Gastroesophageal sphincter (tissue), 3 donors: ENCODE data around the gene TPRA1.

Experiments used
- EP300 ChIP-seq: sonication (generic); formaldehyde crosslinking; IDR thresholded peaks from one replicate; pipeline ENCODE4 v1.6.1; 2017; ENCODE audit warnings: antibody characterized with exemption, mild to moderate bottlenecking
- POLR2A ChIP-seq, 2 donors: fragments of 450-650 bp; IDR thresholded peaks; one replicate each; pipeline ENCODE4 v1.6.1; 2017; ENCODE audit warnings: antibody characterized with exemption in 2 of 2, mild to moderate bottlenecking in 2 of 2, moderate library complexity in 1 of 2
- POLR2AphosphoS5 ChIP-seq: sonication (generic); formaldehyde crosslinking; IDR thresholded peaks from one replicate; pipeline ENCODE4 v1.6.1; 2017; ENCODE audit warnings: antibody characterized with exemption
- TF ChIP-seq, protein P1 (sequence below), 4 experiments: fragments of 200-600 bp in 2 of 4; fragments of 450-650 bp in 2 of 4; sonication (generic) in 1 of 4; IDR thresholded peaks; one replicate each; pipeline ENCODE4 v1.5.1; 2017 to 2019; ENCODE audit warnings: antibody characterized with exemption in 4 of 4, mild to moderate bottlenecking in 2 of 4, moderate library complexity in 2 of 4

DNA sequence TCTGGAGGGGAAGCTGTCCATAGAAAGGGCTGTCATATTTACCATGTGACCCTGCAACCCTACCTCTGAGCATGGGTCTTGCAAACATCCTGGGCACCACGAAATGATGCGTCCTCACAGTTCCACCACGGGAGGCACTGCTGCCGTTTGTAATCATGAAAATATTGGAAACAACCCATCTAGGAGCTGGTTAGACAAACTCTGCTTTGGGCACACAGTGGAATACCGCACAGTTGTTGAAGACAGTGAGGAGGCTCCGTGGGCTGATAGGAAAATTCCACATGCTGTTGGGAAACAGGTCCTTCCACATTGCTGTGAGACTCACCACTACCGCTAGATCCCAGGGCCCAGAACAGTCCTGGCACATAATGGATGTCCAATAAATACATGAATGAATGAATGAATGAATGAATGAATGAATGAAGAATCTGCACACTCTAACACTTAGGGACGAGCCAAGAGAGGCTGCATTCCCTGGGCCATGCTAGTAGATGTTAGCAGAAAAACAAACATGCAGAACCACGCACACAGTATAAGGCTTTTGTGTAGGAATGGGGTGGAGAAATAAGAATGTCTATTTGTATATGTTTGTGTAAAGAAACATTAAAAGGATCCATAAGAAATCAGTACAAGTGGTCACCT, 40.6 kb downstream of the TPRA1 start:
- TF ChIP-seq, protein P1, sequence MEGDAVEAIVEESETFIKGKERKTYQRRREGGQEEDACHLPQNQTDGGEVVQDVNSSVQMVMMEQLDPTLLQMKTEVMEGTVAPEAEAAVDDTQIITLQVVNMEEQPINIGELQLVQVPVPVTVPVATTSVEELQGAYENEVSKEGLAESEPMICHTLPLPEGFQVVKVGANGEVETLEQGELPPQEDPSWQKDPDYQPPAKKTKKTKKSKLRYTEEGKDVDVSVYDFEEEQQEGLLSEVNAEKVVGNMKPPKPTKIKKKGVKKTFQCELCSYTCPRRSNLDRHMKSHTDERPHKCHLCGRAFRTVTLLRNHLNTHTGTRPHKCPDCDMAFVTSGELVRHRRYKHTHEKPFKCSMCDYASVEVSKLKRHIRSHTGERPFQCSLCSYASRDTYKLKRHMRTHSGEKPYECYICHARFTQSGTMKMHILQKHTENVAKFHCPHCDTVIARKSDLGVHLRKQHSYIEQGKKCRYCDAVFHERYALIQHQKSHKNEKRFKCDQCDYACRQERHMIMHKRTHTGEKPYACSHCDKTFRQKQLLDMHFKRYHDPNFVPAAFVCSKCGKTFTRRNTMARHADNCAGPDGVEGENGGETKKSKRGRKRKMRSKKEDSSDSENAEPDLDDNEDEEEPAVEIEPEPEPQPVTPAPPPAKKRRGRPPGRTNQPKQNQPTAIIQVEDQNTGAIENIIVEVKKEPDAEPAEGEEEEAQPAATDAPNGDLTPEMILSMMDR (IDR thresholded peaks at IDR 0.05): no peak
- no peak for TF ChIP-seq POLR2A (IDR thresholded peaks at IDR 0.05)
- TF ChIP-seq EP300: no peak
- no peak for TF ChIP-seq POLR2AphosphoS5
